Keratinocyte (primary cell): ENCODE results near the gene TERT. TPM values are rescaled to one million over a fixed set of nuclear protein-coding genes. Genes with fewer than 3 reads are reported as not detected.
"Not testable (repeated sequence)": the region's sequence is repeated elsewhere in the genome, so short reads cannot be mapped to it uniquely, and the experiment has no call there.

Source experiments
- DNase-seq: peaks from one replicate; pipeline ENCODE4 v3.0.0-alpha.2; 2011; ENCODE audit warnings: low read depth, missing footprints, low spot score
- FAIRE-seq: peaks from 2 replicates; lab custom pipeline; 2011; peaks lifted over from hg19 to GRCh38; lab: Jason Lieb, UNC
- H2AFZ ChIP-seq: 2 replicates; pipeline ENCODE4 v1.6.0; 2012; ENCODE audit warnings: low read length, control low read depth, inconsistent platforms; ENCODE audit not compliant: control insufficient read depth
- H3K27ac ChIP-seq: 2 replicates; pipeline ENCODE4 v1.5.1; 2011; ENCODE audit warnings: low read length; ENCODE audit not compliant: control insufficient read depth, insufficient read depth
- H3K27me3 ChIP-seq: 3 replicates; pipeline ENCODE4 v1.6.0; 2011; ENCODE audit warnings: low read length; ENCODE audit not compliant: control insufficient read depth, insufficient read depth; ENCODE audit errors: extremely low read depth
- H3K36me3 ChIP-seq, 2 experiments: 2 replicates in 1 of 2; 3 replicates in 1 of 2; pipeline ENCODE4 v1.5.1; 2011; ENCODE audit warnings: low read length in 2 of 2, mild to moderate bottlenecking in 1 of 2; ENCODE audit not compliant: control insufficient read depth in 2 of 2, insufficient read depth in 2 of 2; ENCODE audit errors: extremely low read depth in 1 of 2
- H3K4me1 ChIP-seq: 3 replicates; pipeline ENCODE4 v1.5.1; 2011; ENCODE audit warnings: low read length; ENCODE audit not compliant: control insufficient read depth, insufficient read depth; ENCODE audit errors: extremely low read depth
- H3K4me2 ChIP-seq: 3 replicates; pipeline ENCODE4 v1.6.0; 2011; ENCODE audit warnings: low read depth, low read length; ENCODE audit not compliant: control insufficient read depth, insufficient read depth; ENCODE audit errors: extremely low read depth
- H3K4me3 ChIP-seq, 3 experiments: fragments of 200-600 bp in 1 of 3; sonication (generic) in 1 of 3; 2 replicates in 2 of 3; 3 replicates in 1 of 3; pipeline ENCODE4 v1.5.1; 2011 to 2016; ENCODE audit warnings: low read length in 3 of 3, mild to moderate bottlenecking in 3 of 3, control low read depth in 2 of 3, inconsistent platforms in 1 of 3, low read depth in 1 of 3, mixed read lengths in 1 of 3, mixed run types in 1 of 3, moderate library complexity in 1 of 3; ENCODE audit not compliant: control insufficient read depth in 2 of 3, insufficient read depth in 2 of 3; ENCODE audit errors: extremely low read depth in 1 of 3
- H3K79me2 ChIP-seq: 2 replicates; pipeline ENCODE4 v1.6.0; 2012; ENCODE audit warnings: low read length; ENCODE audit not compliant: control insufficient read depth, insufficient read depth
- H3K9ac ChIP-seq: 3 replicates; pipeline ENCODE4 v1.6.0; 2011; ENCODE audit warnings: low read length; ENCODE audit not compliant: control insufficient read depth, insufficient read depth; ENCODE audit errors: extremely low read depth
- H3K9me1 ChIP-seq: 3 replicates; pipeline ENCODE4 v1.6.0; 2011; ENCODE audit warnings: low read length; ENCODE audit not compliant: control insufficient read depth, insufficient read depth; ENCODE audit errors: extremely low read depth
- H3K9me3 ChIP-seq: 2 replicates; pipeline ENCODE4 v1.5.1; 2012; ENCODE audit warnings: low read depth, low read length; ENCODE audit not compliant: control insufficient read depth
- H4K20me1 ChIP-seq: 3 replicates; pipeline ENCODE4 v1.6.0; 2011; ENCODE audit warnings: low read length; ENCODE audit not compliant: control insufficient read depth, insufficient read depth; ENCODE audit errors: extremely low read depth
- CTCF ChIP-seq, 3 experiments: IDR thresholded peaks in 1 of 3; conservative IDR thresholded peaks in 1 of 3; optimal IDR thresholded peaks in 1 of 3; 2 replicates in 2 of 3; 3 replicates in 1 of 3; pipeline versions ENCODE3 to v1.5.1; 2011; ENCODE audit warnings: low read length in 3 of 3, mild to moderate bottlenecking in 3 of 3, moderate library complexity in 2 of 3, control low read depth in 1 of 3, inconsistent platforms in 1 of 3; ENCODE audit not compliant: insufficient read depth in 2 of 3; ENCODE audit errors: extremely low read depth in 1 of 3
- EZH2 ChIP-seq: IDR thresholded peaks from one replicate; pipeline ENCODE4 v1.6.1; 2012; ENCODE audit warnings: inconsistent platforms, mild to moderate bottlenecking, low read length, moderate library complexity
- dilution Hi-C: fragments of 300-500 bp; cut with MboI; formaldehyde crosslinking; loops from one replicate; pipeline ENCODE4 v1.7.0; 2020; ENCODE audit warnings: low sequenced_read_pairs; ENCODE audit not compliant: extremely low pct_ligation_motif_present
- polyA plus RNA-seq, 5 experiments: library from polyadenylated mRNA; depleted of rRNA in 3 of 5; stranded (reverse) in 3 of 5; stranded (forward) in 1 of 5; unstranded in 1 of 5; fragments of >200 nt; gene quantifications; 1 replicate in 1 of 5; 2 replicates in 3 of 5; 3 replicates in 1 of 5; pipeline versions ENCODE4 v1.2.1 to v1.2.3, GENCODE V29; 2011 to 2012; ENCODE audit warnings: missing spikeins in 2 of 5, low read depth in 1 of 5, low replicate concordance in 1 of 5

The TERT gene
- polyA plus RNA-seq, 1 donor (not counting 4 experiments of a cell fraction or from before 2014, with no cell fraction given), result not detected

GRCh38 chr5:1341863-1342262 is 47.0 kb upstream of the TERT start:
- no peaks in the 10 kb centered on the region for H3K9me1 ChIP-seq
- H3K79me2 ChIP-seq, result peaks cover 52% of the 10 kb centered on the region
- H3K36me3 ChIP-seq, result peaks cover 29 to 46% of the 10 kb centered on the region in 2 experiments

GRCh38 chr5:1339818-1340210 is 44.9 kb upstream of the TERT start:
- H3K27ac ChIP-seq, H4K20me1 ChIP-seq, dilution Hi-C loops, DNase-seq, FAIRE-seq, H2AFZ ChIP-seq, H3K27me3 ChIP-seq, H3K4me3 ChIP-seq, H3K4me2 ChIP-seq, H3K9me3 ChIP-seq, H3K9ac ChIP-seq, H3K4me1 ChIP-seq, H3K9me1 ChIP-seq: not testable (repeated sequence)
- H3K36me3 ChIP-seq, result peaks cover 40 to 61% of the 10 kb centered on the region in 2 experiments
- peaks cover 55% of the 10 kb centered on the region for H3K79me2 ChIP-seq

More at GRCh38 chr5:1341863-1342262, 47.0 kb upstream of the TERT start:
- Histone ChIP-seq H3K27ac (no peak overlapping the region), H2AFZ (no peak overlapping the region), H3K27me3 (no peaks in the 10 kb centered on the region), H4K20me1 (no peaks in the 10 kb centered on the region), H3K4me3 (no peak overlapping the region), H3K4me1 (peaks cover 16% of the 10 kb centered on the region), H3K9ac (no peak overlapping the region), H3K4me2 (no peak overlapping the region), H3K9me3 (no peaks in the 10 kb centered on the region)
- FAIRE-seq (no peak), DNase-seq (no peak)
- no peak for TF ChIP-seq EZH2
- no peak for TF ChIP-seq CTCF (optimal IDR thresholded peaks at IDR 0.05 in 1 of 3, IDR thresholded peaks at IDR 0.05 in 1 of 3, conservative IDR thresholded peaks at IDR 0.05 in 1 of 3; ENCODE audit: extremely low read depth in 1 of 3, insufficient read depth in 2 of 3, low read length in 3 of 3)
- dilution Hi-C loops, result no loop called here

GRCh38 chr5:1339139-1339817 is 44.4 kb upstream of the TERT start:
- H3K36me3 ChIP-seq, result peaks cover 40 to 66% of the 10 kb centered on the region in 2 experiments
- H2AFZ ChIP-seq, dilution Hi-C loops, H4K20me1 ChIP-seq, H3K27ac ChIP-seq, H3K4me3 ChIP-seq, H3K4me2 ChIP-seq, H3K4me1 ChIP-seq, DNase-seq, FAIRE-seq, H3K9me3 ChIP-seq, H3K9me1 ChIP-seq, H3K27me3 ChIP-seq, H3K9ac ChIP-seq: not testable (repeated sequence)
- H3K79me2 ChIP-seq, result peaks cover 52% of the 10 kb centered on the region
